T-helper 22 cell (primary cell): Measurements from ENCODE around the gene CIAO2A.

Source experiments
- DNase-seq: peaks from one replicate; pipeline ENCODE4 v3.0.0-alpha.2; 2020; ENCODE audit warnings: low read depth

The CIAO2A gene

GRCh38 chr15:64044300-64045100, 49.1 kb downstream of the CIAO2A start:
- DNase-seq = no peak

DNA sequence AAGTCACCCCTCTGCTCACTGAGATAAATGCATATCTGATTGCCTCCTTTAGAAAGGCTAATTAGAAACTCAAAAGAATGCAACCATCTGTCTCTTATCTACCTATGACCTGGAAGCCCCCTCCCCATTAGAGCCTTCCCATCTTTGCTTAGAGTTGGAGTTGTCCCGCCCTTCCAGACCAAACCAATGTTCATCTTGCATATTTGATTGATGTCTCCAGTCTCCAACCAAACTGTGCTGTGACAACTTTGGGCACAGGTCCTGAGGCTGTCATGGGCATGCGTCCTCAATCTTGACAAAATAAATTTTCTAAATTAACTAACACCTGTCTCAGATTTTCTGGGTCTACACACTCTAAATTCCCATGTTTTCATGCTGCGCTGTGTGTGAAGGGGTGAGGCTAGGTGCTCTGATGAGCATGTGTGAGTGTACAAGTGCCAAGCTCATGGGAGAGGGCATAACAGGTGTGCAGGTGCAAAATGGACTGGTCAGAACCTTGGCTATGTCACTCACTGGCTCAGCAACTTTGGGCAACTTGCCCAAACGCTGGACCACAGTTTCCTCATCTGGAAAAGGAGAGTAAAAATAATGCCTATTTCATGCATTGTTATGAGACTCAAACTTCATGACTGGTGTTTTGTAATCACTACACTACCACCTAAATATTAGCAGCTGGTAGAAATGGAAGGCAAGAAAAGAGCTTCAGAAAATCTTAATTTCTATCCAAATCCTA, 54.6 kb downstream of the CIAO2A start:
- DNase-seq = no peak

DNA sequence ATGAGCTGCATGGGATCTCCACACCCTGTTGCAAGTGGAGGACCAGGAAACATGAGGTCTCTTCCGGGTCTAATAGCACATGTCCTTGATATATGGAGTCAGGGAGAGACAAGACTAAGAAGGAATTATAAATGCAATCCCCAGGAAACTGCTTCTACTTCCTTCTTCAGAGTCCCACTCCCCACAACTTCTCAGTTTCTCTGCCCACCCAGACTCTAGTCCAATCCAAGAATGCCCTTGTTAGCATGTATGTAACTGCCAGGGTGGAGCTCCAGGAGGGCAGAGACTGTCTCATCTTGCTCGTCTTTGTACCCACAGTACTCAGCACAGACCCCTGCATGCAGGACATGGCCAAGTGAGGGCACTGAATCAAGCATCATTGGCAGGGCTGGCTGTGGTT, 55.7 kb downstream of the CIAO2A start:
- DNase-seq = no peak

DNA sequence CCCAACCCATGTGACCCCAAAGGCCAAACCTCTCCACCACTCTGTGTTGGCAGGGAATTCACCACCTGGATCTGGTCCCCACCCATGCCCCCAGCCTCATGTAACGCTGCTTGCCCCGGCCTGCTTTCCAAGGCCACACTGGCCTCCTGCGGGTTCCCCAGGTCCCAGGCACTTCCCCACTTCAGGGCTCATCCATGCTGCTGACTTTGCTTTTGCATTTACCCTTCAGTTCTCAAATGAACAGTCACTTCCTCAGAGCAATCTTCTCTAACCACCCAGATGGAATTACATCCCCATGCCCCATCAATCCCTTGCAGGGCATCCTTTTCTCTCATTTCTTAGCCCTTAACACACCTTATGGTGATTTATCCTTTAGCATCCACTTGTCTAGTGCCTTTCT, 56.5 kb downstream of the CIAO2A start:
- no peak for DNase-seq

DNA sequence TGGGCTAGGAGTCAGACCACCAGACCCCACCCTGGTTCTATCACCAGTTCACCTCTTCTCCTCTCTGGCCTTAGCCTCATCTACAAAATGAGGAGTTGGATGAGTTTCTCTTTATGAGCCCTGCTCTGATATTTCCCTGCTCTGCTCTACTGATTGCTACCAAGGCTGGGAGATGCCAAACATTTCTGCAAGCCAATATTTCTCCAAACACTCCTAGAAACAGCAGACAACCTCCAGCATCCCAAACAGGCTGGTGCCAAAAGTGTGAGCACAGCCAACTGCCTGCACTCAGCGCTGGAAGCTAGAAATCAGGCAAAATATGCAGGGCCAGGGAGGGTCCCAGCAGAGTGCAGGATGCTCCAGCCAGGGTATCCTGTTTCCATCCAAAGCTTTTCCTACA, 58.1 kb downstream of the CIAO2A start:
- no peak for DNase-seq

DNA sequence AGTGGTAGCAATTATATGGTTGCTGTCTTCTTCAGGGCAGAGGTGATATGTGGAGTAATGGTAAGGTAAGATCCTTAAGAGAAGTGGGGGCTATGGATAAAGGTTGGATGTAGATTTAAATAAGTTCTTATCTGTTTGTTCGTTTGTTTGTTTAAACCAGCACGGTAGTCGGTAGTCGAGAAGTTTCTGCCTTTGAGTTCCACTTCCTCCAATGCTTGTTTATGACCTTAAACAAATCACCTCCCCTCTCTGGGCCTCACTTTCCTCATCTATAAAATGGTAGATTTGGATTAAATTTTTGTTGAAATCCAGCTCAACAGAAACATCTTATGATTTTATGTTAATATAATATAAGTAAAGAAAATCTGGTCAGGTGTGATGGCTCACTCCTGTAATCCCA, 59.1 kb downstream of the CIAO2A start:
- no peak for DNase-seq

- no peak for DNase-seq
Observed at GRCh38 chr15:64032329-64032728, 61.3 kb downstream of the CIAO2A start.

GRCh38 chr15:64030123-64030522, 63.5 kb downstream of the CIAO2A start:
- DNase-seq = no peak

GRCh38 chr15:64029633-64030032, 64.0 kb downstream of the CIAO2A start:
- no peak for DNase-seq

GRCh38 chr15:64029110-64029509, 64.5 kb downstream of the CIAO2A start:
- DNase-seq = no peak

DNA sequence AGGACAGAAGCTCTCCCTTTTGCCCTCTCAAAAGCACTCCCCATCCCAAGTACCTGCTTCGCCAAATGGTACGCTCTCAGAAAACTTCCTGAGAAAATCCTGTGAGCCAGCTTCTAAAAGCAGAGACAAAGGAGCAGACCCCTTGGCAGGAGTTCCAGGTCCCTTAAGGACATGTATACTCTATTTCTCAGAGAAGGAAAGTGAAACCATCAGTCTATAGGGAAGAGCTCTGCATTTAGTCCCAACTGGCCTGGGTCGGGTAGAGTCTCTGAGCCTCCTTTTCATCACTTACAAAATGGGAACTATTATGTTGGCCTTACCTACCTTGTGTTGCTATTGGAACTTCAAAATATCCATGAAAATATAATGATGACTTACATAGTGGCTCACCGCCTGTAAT, 67.0 kb downstream of the CIAO2A start:
- DNase-seq = no peak

DNA sequence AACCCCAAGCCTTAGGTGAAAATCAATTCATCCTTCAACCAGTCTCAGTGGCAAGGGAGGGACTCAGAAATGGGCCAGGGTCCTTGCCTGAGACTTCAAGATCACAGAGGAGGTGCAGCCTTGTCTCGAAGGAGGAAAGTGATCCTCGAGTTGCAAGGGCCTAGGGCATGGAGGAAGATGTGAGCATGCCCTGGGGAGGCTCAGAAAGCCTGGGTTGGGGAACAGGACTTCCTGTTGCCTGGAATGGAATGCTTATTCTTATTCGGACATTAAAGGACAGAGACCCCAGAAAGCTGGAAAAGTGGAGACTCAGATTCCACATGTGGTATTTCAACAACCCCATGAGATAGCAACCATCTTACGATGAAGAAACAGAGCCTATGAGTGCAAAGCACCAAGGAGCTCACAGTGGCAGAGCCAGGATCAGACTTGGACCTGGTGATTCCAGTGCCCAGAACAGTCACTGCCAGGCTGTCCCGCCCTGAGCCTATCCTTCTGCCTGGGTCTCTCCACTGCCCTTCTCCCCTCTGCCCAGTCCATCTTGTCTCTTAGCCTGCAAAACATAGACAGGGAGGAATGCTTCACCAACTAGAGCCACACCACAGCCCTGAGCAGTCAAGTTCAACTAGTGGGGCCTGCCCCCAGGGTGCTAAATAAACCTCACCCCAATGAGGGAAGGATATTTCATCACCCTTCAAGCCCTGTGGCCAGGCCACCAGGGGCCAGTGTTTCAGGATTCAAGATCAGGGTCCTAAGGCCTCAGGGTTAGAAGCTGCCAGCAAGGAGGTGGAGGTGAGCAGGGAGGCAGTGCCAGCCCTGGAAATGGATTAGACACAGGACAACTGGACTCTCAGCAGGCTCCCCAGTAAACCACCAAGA, 69.2 kb downstream of the CIAO2A start:
- no peak for DNase-seq

DNA sequence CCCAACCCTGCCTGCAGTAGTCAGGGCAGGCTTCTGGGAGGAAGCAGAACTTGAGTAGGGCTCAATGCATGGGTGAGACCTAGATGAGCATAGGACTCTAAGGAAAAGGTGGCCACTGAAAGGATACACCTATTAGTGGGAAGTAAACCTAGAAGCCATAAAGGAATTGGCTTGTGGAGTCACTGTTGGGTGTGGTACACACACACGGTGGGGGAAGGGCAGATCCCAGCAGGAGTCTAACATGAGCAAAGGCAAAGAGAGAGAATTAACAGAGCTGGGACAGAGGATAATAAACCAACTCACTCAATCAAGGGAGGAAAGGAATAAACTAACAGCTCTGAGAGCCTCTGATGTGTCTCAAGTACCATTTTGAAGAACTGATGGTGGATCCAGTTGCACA, 70.4 kb downstream of the CIAO2A start:
- DNase-seq = no peak

DNA sequence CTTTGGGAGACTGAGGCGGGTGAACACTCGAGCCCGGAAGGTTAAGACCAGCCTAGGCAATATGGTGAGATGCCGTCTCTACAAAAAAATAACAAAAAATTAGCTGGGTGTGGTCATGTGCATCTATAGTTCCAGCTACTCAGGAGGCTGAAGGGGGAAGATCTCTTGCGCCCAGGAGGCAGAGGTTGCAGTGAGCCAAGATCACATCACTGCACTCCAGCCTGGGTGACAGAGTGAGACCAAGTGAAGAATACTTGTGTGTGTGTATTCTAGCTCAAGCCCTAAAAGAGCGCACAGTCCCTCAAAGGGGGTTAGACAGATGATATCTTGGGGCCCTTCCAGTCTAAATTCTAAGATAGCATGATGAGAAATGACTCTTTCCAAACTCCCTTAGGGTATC, 71.1 kb downstream of the CIAO2A start:
- DNase-seq = no peak
